ENCODE data around the gene C2CD4C.
"Not testable (repeated sequence)": the region's sequence is repeated elsewhere in the genome, so short reads cannot be mapped to it uniquely, and the experiment has no call there.

Gene C2CD4C

DNA sequence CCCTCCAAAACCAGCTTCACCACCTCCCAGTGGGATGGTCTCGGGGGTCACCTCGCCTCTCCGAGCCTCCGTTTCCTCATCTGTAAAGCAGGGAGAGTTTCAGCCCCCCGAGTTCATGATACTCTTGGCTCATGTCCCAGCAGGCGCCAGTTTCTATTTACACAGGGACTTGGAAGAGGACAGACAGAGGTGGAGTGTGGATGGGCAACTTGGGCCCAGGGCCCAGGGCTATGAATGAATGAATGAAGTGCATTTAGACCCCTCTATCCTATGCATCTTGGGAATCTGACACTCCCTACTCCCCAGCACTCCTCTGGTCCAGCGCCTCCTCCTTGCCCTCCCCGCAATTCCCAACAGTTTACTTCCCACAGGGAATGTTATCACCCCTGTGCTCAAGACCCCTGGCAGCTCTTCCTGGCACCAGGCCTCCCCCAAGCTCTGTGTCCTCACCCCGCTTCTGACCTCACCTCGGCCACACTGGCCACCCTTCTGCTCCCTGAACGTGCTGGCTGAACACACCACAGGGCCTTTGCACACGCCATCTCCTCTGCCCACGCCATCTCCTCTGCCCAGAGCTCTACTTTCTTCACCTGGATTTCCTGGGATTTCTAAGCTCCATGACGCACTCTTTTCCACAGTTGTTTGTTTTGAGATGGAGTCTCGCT lies 4.9 kb upstream of the C2CD4C start:
- DNase-seq: no peak

DNA sequence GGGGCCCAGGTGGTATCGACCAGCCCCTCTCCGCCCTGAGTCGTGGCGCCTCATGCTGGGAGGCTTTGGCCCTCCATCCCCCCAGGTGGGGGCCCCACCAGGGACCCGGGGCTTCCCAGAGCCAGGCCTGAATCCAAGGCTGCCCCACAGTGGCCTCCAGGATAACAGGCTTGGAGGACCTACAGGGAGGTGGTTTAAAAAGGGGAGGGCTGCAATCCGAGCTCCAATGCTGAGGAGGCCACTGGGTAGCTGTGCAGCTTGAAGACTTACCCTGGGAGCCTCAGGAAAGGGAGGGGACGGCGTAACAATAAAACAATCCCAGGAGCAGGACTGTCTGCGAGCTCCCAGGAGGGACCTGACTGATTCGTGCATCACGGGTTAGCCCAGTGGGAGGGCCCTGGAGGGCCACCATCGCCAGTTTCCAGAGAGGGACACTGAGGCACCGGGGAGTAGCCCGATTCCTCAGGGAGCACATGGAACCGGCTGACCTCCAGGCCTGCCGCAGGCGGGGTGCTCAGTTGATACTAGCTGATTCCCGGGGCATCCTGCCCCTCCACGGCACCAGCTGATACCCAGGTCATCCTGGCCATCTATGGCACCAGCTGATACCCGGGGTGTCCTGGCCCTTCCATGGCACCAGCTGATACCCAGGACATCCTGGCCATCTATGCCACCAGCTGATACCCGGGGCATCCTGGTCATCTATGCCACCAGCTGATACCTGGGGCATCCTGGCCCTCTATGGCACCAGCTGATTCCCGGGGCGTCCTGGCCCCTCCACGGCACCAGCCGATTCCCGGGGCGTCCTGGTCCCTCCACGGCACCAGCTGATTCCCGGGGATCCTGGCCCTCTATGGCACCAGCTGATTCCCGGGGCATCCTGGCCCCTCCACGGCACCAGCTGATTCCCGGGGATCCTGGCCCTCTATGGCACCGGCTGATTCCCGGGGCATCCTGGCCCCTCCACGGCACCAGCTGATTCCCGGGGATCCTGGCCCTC lies 3.7 kb upstream of the C2CD4C start:
- DNase-seq: no peak

DNA sequence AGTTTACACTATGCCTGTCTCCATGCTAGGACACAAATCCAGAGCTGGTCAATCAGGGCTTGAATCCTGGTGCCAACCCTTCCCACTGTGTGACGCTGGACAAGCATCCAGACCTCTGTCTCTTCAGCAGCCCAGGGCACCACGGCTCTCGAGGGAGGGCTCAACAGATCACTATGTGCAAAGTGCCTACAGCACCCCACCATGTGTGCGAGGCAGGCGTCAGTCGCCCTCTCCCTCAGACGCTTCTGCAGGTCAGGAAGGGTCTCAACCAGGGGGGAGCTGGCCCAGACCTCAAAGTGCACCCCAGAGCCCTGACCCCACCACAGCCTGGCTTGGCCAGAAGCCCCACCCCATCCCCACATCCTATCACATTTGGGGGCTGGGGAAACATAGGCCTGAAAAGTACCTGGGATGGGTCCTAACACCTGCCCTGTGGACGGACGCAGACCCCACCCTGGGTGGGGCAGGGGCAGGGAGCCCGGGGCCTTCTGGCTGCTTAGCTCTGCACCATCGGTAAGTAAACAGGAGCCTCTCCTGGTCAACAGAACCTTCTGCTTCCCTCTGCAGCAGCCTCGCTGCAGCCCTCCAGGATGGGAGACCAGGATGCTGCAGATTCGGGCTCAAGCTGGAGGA lies 2.9 kb upstream of the C2CD4C start:
- no peak for DNase-seq

DNA sequence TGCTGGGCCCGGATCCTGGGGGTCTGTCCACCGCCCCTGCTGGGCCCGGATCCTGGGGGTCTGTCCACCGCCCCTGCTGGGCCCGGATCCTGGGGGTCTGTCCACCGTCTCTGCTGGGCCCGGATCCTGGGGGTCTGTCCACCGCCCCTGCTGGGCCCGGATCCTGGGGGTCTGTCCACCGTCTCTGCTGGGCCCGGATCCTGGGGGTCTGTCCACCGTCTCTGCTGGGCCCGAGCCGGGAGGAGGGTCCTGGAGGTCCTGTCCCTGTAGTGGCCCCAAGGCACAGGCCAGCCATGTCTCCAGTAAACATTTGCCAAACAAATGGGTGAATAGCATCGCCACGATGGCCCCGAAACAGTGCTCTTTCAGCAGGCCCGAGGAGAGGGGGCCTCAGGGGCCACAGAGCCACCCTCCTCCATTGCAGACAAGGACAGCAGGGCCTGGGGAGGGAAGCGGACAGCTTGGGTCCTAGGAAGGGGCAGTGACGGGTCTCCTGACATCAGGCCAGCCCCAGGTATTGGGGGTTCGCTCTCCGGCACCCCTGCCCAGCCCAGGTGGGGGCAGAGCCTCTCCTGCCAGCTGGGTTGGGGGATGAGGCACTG lies 2.3 kb upstream of the C2CD4C start:
- not testable (repeated sequence) for DNase-seq

DNA sequence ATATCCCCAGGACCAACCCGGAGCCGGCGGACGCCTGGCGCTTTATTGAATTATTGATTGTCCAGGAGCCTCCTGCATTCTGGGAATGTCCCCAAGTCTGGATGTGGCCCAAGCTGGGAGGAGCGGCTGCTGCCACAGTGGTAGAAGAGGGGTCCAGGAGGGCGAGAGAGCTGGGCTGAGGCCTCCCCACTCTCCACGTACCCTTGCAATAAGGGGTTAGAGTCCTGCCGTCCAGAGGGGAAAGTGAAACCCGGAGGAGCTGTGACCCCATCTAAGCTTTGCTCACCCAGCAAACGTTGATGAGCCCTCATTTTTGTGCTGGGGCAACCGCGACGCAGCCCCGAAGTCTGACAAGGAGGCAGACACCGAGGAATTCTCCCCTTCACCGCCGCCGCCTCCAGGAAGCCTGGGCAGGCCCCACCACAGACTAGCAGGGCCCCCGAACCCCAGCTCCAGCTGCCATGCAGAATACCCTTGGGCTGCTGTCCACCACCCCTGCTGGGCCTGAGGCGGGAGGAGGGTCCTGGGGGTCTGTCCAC lies 1.4 kb upstream of the C2CD4C start:
- DNase-seq: no peak

DNA sequence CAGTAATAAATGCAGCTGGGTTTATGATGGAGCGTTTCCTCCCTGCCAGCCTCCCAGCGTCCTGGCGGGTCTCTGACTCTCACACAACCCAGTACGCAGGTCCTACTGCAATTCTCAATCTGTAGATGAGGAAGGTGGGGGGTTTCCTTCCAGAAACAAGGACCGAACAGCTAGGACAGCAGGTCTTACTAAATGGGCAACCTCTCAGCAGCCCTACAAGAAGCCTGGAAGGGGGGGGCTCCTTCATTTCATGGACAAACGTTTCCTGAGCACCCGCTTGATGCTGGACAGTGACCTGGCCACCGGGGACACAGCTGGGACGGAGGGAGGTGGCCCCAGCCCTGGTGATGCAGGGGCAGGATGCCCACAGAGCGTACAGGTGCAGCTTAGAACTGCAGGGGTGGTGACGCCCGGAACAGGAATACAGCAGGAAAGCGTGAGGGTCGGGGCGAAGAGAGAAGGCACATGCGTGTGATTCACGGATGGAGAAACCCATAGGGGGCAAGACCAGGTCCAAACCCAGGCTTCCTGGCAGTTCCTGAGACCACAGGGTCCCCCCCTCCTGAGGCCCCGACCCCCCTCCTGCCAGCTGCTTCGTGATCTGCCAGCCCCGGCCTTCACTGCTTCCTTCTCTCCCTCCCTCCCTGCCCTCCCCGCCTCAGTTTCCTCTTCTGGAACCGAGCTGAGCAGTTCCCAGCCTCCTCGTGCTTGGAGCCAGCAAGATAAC lies 732 bp upstream of the C2CD4C start:
- no peak for DNase-seq

DNA sequence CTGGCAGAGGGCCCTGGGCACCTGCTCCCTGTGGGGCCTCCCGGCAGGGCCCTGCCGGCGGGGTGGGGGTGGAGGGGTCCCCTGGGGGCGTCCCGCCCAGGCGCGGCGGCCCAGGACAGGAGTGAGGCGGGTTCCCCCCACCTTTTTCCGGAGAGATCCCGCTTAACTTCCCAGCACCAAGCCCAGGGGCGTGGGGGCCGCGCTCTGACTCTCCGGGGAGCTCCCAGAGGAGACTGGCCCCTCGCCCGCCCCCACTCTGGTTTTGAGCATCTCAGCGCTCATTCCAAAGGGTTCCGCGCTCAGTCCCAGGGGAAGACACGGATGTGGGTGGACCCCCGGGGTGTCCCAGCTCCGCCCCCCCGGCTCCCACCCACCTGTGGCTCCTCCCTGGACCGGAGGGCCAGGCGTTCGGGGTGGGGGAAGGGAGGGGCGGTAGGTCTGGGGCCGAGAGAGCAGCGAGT lies 476 bp downstream of the C2CD4C start:
- no peak for DNase-seq

DNA sequence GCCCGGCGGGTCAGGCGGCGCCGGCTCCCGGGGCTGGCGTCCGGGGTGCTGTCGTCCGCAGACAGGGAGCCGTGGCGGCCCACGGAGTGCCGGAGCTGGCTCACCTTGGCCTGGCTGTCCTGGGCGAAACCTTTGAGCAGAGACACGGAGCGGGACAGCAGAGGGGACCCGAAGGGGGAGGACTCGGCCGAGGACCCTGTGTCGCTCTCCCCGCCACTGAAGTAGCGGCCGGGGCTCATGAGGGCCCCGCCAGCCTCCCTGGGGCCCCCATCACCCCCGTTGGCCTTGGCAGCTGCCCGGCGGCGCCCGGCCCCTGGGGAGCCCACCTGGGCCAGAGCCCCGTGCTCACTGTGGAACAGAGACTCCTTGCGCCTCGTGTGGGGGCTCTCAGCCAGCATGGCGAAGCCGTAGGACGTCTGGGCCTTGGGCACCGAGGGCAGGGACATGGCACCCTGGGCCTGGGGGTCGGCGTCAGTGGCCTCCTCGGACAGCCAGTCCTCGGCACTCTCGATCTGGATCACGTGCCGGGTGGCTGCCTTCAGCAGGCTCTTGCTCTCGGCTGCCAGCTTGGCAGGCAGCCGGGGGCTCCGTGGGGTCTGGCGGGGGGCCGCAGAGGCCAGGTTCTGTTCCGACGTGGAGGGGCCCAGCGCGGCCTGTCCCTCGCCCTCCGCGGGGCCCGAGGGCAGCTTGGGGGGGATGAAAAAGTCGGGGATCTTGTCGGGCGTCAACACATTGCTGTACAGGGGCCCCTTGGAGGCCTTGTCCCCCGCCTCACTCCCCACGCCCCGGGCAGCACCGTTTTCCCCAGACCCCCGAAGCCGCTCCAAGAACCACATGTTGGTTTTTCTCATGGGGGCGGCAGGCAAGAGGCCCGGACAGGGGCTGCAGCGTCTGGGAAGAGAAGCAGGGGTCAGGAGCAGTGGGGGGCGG lies 1.2 kb downstream of the C2CD4C start:
- DNase-seq: no peak

DNA sequence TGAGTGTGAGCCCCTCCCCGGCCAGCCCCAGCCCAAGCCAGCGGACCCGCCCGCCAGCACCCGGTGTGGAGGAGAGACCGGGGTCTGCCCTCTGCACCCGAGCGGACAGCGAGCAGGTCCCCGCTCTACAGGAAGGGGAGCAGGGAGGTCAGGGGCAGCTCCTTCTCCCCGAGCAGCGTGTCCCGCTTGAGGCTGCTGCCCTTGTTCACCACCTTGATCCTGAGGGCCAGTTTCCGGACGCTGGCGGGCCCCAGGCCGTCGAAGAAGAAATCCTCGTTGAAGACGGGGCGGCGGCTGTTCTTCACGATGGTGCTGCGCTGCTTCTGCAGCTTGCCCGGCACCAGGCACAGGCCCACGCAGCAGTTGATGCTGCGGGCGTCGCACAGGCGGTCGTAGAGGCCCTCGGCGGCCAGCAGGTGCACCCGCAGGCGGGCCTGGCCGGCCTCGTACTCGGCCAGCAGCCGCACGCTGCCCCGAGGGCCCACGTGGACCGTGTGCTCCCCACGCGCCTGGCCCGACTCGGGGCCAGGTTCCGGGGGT lies 1.9 kb downstream of the C2CD4C start:
- no peak for DNase-seq

DNA sequence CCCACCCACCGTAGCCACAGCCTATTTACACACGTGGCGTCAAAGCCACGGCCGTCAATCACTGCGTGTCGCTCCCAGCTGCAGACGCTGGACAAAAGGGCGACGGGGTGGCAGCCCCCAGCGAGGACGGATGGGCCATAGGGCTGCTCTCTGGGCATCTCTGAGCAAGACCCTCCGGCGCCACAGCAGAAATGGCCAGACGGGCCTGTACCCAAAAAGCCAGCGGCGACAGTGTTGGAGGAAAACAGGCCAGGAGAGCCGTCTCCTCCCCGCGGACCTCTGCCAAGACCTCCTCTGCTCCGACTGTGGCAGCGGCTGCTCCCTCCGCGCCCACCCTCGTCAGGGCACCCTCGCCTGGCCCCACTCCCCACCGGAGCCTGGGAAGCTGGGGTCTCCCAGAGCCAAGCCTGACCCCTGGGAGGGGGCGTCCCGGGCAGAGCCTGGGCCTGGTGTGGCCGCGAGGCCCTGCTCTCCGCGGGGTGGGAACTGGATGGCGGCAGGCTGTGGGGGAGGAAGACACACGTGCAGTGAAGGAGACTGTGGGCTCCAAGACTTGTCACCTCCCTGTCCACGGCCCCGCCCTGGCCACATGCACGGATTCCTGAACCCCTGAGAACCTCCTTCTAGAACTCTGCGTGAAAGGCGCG lies 2.7 kb downstream of the C2CD4C start:
- no peak for DNase-seq

DNA sequence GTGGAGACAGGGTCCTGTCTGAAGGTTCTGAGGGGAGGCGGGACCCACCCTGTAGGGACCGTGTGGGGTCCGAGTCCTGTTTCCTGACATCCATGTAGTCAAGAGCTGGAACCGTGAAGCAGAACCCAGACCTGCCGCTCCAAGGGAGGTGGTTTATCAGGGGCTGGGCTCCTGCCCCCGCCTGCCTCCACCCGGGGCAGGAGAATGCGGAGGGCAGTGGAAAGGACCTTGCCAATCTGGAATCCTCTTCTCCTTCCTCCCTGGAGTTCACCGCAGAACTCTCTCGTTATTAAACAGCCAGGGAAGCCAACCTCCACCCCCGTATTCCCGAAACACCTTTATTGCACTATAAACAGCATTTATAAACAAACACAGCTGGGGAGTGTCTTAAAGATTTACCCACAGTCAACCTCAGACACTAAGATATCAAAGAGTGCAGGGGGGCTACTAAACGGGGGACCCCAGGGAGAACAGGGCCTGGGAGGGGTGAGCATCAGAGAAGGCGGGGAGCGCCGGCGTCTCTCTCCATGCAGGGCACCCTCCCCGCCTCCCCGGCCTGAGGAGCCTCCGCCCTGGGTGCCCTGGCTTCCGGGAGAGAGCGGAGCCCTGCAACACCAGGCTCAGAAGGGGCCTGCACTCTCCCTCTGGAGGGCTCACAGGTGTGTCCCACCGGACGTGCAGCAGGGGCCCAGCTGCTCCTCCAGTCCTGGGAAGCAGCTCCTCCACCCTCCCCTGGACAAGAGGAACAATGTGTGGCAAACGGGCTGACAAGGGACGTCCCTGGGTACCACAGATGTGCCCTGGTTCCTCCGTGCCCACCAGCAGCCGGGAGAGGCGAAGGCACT lies 3.6 kb downstream of the C2CD4C start:
- DNase-seq: no peak

DNA sequence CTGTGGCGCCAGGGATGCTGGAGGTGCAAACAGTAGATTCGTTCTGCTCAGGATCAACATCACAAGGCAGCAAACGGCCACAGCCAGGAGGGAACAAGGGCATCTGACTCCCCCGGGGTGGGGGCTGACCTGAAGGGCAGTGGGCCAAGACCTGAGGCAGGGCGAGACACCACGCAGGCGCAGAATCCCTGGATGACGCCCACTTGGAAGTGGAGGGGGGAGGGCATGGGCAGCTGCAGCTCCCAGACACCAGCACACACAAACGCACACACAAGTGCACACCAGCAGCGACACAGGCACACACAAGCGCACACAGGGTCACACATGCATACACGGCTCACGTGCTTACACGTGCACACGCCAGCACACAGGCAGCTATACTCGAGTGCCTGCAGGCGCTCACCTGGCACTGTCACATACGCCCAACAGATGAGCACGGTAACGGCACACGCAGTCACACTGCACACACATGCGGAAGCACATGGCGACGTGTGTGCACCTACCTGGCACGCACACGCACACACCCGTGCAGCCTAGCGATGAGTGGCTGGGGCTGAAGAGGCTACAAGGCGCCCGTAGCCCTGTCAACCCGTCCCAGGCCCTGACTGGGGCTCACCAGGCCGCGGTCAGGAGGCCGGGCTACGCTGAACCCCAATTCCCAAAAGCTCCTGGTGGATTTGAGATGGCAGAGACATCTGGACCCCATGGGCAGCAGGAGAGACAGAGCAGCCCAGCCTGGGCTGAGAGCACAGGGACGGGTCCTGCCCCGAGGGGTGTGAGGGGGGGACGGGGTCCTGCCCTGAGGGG lies 5.5 kb downstream of the C2CD4C start:
- no peak for DNase-seq

DNA sequence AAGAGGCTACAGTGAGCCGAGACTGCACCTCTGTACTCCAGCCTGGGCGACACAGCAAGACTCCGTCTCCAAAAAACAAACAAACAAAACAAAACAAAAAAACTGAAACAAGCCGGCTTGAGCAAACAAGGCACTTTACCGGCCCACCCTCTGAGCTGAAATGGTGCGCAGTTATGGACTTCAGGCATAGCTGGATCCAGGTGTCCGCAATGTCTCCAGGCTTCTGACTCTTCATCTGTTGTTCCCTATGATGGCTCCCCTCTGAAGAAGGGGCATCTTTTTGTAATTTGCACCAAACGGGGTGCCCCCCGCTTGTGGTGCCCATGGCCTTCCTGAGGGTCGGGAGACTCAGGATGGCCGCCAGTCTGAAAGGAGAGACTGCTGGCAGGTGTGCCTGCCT lies 6.2 kb downstream of the C2CD4C start:
- no peak for DNase-seq

DNA sequence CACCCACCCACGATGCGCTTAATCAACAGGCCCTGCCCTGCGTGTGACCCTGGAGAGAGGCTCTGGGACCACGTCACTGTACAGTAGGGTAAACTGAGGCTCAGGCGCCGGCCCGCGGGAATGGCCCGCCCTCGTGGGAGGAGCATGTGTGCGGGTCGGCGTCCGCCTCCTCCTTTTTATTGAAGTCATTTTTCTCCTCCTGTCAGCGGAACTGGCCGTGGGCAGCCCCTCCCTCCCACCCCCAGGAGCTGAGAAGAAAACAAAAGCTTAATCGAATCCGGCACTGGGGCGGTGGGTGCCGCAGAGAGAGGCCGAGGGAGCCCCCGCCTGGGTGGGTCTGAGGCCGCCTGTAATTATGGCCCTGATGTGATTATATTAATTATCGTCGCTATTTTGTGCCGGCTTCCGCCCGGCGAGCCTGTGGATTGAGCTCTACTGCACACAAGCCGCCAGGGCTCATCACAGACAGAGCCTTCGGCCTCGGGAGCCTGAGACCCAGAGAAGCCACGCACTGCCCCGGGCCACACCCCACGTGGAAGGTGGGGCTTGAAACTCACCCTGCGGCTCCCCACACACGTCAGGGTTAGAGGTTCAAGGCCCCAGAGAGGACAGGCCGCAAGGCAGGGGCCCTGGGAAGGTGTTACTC lies 7.0 kb downstream of the C2CD4C start:
- DNase-seq: no peak

DNA sequence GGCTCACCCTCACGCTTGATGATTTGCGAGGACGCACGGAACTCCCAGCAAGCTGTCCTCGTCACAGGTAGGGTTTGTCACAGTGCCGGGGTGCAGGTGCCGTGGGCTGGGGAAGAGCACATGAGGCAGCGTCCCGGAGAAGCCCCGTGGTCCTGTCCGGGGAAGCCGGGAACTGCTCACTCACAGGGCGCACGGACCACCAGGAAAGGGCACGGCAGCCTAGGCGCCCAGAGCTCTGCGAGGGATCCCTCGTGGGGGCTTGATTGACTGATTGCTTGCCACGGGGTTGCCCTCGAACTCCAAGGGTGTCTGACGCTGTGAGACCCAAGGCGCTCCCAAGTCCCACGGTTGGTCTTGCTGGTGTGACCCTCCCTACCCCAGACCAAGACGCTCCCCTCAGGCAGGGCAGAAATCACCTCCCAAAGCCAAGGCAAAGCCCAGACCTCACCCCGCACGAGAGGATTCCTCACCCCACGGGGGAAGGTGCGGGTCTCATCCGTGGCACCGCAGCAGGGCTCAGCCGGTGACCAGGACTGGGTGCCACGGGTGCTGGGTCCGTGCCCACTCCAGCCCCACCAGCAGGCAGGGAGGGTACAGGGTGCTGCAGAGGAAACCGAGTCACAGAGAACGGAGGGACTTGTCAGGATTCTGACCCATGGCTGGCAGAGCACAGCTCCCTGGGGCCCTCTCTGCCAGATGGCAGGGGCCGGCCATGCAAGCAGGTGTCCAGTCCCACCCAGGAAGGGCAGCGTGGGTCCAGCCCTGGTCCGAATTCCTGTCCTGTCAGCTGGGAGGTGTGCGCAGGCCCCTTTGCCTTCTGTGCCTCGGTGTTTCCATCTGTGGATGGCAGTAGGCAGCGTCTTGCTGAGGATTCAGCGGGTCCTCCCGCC lies 7.7 kb downstream of the C2CD4C start:
- DNase-seq: no peak

DNA sequence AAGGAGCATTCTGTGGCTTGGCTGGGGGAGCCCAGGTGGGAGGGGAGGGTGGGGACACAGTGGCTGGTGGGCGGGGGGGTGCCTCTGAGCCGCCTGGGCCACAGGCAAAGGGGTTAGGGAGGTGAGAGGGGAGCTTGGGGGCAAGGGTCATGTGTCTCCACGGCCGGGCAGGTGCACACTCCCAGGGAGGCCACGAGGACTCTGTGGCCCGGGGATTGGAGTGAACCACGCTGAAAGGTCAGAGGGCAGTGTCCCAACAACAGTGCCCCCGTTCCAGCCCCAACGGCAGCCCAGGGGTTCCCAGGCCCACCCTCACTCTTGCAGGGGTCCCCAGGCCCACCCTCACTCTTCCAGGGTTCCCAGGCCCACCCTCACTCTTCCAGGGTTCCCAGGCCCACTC lies 9.6 kb downstream of the C2CD4C start:
- no peak for DNase-seq

DNA sequence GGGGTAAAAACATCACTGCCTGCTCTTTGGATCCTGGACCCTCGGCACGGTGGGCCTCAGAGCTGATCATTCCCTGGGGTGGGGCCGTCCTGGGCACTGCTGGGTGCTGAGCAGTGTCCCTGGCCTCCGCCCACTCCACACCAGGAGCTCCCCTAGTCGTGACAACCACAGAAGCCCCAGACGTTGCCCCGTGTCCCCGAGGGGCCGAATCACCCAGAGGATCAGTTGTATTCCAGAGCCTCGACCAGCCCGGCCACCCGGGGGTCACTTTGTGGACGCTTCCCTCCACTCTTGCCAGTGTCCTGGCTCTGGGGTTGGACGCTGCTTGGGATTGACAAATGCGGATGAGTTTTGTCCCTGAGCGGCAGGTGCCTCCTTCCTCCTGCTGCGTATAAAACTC lies 10.2 kb downstream of the C2CD4C start:
- no peak for DNase-seq

Data from NCI-H2081 treated with DMSO at 0.1 percent for 48 hours (cell line).